Inferior parietal cortex (tissue), 1 donor: Measurements from ENCODE around the gene ALK.

Experiments used
- DNase-seq: peaks from one replicate; pipeline ENCODE4 v3.0.0-alpha.2; 2016; ENCODE audit errors: extremely low spot score

Gene ALK

GRCh38 chr2:29796446-29796845 is 124.9 kb downstream of the ALK start:
- no peak for DNase-seq

GRCh38 chr2:29789911-29790485 is 131.4 kb downstream of the ALK start:
- DNase-seq: no peak

DNA sequence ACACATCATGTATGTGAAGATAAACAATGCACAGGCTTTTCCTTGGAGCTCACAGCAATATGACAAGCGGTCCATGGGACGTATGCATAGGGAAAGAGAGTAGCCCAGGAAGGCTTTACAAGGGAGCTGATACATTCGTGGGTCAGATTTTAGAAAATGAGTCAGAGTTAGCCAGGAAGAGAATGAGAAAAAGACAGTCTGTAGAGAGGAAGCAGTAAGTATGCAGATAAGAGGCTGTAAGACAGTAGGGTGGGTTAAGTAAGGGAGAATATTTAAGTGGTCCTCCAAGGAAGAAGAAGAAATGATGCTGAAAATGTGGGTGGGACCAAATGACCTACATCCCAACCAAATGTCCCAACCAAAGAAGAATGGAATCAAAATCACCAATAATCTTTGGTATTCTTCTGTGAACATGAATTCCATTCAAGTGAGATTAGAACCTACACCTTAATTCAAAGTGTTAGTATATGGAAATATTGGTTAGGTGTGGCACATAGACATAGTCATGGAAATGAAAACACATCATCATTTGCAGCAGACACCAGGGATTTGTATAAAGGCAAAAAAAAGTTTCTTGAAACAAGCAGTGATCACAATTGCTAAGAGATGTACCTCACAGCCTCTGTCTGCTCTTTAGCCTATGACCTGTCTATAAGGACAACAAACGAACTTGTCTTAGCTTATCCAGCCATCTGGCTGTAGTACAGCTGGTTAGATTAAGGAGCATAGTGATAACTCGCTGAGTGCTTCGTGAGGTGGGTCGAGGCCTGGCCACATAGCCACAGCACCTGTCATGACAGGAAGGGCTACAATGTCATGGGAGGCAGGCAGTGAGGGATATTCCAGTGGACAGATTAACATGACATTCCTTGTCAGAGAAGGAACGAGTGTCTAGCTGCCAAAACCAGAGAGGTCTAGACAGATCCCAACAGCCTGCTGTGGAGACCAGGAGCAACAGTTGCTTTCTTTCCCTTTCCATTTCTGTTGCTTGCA is 133.6 kb downstream of the ALK start:
- no peak for DNase-seq

- DNase-seq: no peak
These were observed 135.0 kb downstream of the ALK start for GRCh38 chr2:29786361-29786760.

- no peak for DNase-seq
These were observed 137.7 kb downstream of the ALK start for GRCh38 chr2:29783666-29784065.

DNA sequence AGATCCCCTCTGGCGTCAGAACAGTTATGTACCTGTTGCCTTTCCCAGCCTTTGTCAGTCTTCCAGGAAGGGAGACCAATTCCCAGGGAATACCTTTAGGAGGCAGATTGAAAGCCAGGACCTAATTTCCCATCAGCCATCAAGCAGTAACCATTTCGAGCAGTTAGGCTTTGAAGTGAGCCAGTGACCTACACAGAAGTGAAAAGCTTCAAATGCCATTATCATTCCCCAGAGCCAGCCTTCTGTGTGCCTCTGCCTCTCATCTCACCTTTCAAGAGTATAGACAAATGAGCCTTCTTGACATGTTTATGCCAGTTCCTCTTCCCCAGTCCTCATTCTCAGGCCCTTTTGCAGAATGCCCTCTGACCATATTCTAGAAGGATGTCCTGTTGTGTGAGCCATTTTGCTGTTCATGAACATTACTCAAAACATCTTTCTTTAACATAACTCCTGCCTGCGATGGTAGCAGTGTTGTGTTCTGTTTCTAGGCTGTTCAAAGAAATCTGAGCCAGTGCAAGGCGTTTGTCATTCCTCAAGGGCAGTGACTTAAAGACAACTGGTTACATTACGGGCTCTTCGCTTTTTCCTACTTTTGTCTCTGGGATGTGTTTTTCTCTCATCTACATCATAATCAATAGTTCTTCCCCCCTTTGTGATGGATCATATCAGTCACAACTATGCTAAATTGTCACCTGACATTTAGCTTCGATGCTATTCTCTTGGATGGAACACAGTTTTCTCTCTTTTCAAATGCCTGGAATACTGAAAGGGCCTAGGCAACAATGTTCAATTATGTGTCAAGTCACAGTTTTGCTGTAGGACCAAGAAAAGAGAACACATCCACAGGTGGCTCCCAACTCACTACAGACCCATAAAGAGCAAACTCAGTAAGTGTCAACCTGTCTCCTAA is 138.6 kb downstream of the ALK start:
- no peak for DNase-seq

GRCh38 chr2:29782087-29782486 is 139.3 kb downstream of the ALK start:
- no peak for DNase-seq

DNA sequence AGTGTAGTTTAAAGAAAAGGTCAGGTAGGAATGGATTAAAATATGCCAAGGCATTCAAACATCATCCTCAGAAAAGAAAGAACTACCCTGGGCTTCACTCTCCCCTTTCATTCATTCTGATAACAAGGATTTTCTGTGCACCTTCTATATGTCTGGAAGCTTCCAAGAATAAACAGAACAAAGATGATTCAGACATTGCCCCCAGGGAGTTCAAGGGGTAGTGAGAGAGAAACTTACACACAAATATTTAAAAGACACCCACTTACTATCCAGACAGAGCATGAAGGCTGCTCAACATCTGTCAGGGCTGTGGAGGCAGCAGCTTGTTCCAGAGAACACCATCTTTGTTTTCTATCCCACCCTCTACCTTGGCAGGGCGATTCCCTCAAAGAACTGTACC is 140.5 kb downstream of the ALK start:
- DNase-seq: no peak

DNA sequence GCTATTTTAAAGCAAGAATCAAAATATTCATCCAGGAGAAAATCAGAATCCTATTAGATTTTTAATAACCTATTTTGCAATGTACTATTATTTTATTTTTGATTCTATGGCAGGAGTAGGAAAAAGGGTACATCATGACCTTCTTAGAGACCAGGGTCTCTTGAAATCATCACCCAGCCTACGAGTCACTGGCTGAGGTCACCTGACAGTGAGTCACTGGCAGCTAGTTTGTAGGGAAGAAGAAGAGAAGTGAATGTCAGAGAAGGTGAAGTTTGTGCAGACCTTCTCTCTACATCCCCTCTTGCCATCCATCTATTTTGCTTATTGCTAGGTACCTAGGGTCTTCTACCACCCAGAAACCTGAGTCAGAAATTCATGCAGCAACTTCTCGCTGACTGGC is 144.2 kb downstream of the ALK start:
- no peak for DNase-seq

DNA sequence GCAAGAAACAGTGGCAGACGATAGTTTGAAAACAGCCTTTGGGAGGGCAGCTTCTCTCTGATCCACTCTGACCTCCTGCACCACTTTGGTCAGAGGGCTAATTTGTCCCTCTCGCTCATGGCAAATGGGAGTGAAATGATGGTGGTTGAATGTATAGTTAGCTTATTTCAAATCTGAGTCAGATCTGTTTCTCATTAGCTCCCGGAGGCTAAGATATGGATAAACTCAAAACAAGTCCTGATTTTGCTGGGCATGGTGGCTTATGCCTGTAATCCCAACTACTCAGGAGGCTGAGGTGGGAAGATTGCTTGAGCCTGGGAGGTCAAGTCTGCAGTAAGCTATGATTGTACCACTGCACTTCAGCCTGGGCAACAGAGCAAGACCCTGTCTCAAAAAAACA is 145.0 kb downstream of the ALK start:
- DNase-seq: no peak

DNA sequence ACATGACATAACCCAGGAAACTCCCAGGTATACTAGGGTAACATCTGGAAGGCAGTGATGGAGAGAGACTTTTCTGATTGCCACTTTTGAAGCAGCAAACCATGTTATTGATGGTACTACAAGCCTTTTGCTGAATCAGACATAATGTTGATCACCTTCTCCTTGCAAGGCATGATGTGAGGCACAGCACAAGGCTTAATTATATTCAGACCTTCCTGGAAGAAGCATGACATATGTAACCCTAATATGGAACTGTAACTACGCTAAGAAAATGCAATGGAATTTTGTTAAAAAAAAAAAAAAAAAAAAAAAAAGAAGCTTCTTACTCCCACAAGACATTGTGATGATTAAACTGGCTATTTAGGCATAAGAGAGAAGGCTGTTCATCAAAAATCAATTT is 145.4 kb downstream of the ALK start:
- DNase-seq: no peak

GRCh38 chr2:29774624-29775023 is 146.8 kb downstream of the ALK start:
- DNase-seq: no peak

DNA sequence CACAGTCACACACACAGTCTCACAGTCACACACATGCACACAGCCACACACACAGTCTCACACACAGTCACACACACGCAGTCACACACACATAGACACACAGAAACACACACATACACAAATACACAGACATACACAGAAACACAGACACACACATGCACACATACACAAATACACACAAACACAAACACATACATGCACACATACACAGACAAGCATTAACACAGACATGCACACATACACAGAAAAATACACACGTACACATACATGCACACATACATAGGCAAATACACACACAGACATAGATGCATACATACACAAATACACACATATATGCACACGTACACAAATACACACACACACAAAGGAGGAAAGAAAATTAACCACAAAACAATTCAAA is 150.5 kb downstream of the ALK start:
- no peak for DNase-seq

DNA sequence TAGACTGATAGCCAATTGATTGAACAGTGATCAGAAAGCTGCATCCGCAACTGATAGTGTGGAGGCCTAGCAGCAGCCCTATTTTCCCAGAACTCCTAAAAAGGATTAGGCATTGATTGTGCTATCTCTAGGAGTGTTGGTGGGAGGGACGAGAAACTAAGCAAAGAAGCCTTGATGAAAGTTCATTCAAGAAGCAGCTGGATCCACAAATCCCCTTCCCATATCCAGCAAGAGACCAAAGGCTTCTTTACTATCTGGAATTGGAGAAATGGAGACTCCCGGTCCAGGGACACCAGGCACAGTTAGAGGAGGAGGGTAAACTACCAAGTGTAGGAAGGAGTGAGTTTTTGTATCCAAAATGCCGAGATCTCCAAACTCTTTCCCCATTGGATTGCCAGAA is 151.5 kb downstream of the ALK start:
- no peak for DNase-seq

GRCh38 chr2:29767606-29768335 is 153.6 kb downstream of the ALK start:
- DNase-seq: no peak

- no peak for DNase-seq
These were observed 155.2 kb downstream of the ALK start for GRCh38 chr2:29766191-29766590.

DNA sequence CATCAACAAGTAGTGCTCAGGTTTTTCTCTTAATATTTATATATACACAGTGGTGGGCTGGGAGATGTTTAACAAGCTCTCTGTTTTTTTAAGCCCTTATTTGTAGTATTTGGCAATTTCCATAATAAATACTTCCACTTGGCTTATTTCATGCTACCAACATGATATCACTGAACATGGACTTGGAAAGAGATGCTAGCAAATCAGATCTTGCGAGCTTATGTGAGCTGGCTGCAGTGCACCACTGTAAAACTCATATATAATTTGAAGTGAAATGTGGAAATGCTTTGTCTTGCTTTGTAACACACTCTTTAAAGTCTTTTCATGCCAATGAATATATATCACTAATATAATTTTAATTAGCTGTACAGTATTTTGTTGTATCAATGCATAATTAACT is 155.7 kb downstream of the ALK start:
- no peak for DNase-seq

DNA sequence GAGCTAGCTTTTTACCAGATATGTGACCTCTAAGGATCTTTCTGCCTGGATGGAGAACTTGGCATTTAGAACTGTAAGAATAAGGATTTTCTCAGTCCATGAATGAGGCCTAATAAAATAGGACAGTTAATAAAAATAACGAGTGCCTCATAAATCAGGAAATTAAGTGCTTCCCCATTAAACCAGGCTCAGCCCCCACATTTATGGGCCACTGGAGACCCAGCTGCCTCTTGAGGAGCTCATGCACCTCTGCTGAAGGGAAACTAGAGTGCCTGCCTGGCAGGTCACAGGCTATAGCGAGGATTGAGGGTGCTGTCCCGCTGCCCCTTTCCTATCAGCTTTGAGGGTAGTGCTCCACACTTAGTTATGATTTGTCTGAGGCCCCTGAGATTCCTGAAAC is 158.0 kb downstream of the ALK start:
- DNase-seq: no peak

GRCh38 chr2:29762239-29762638 is 159.1 kb downstream of the ALK start:
- no peak for DNase-seq

DNA sequence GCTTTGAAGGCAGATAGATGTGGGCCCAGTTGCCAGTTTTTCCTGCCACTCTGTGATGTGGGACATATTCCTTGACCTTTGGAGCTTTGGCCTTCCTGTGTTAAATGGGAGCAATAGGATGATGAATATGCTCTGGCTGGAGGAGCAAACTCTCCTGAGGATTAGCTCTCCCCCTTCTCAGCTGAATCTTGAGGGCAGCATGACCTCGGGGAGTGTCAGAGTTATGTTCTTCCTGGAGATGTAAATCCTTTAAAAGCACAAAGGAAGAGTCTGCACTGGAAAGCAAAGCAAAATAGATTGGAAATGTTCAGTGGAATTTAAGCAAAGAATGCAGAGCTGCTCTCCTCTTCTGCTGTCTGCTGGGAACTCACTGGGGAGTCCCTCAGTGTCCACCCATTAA is 160.1 kb downstream of the ALK start:
- DNase-seq: no peak

GRCh38 chr2:29760008-29760407 is 161.4 kb downstream of the ALK start:
- no peak for DNase-seq

- DNase-seq: no peak
These were observed 162.0 kb downstream of the ALK start for GRCh38 chr2:29759360-29759759.
